ENCODE data around the gene LY9. TPM values are rescaled to one million over a fixed set of nuclear protein-coding genes. Genes with fewer than 3 reads are reported as not detected.
"Not testable (repeated sequence)": the region's sequence is repeated elsewhere in the genome, so short reads cannot be mapped to it uniquely, and the experiment has no call there.

The LY9 gene
- total RNA-seq, 1 experiment from 2014 or later, result 1.7 TPM

- no peaks in the 10 kb centered on the region for H3K27me3 ChIP-seq (ENCODE audit: low read length)
- DNase-seq, result no peak
- H3K27ac ChIP-seq (ENCODE audit: low read length), result no peak overlapping the region
- no peak overlapping the region for H2AFZ ChIP-seq (ENCODE audit: low read length)
- no peak overlapping the region for H3K9ac ChIP-seq (ENCODE audit: low read length)
- no peaks in the 10 kb centered on the region for H3K9me2 ChIP-seq (replicated peaks; ENCODE audit: insufficient read depth, low read length)
- H4K20me1 ChIP-seq (ENCODE audit: insufficient read depth, low read depth, low read length), result no peaks in the 10 kb centered on the region
- H3K36me3 ChIP-seq (ENCODE audit: insufficient read depth, low read length), result no peaks in the 10 kb centered on the region
- H3K9me3 ChIP-seq (ENCODE audit: low read length), result no peaks in the 10 kb centered on the region
- peaks cover 12% of the 10 kb centered on the region for H3K4me1 ChIP-seq (ENCODE audit: low read length)
- no peak overlapping the region for H3K4me3 ChIP-seq (ENCODE audit: low read length)
- no peaks in the 10 kb centered on the region for H3K79me2 ChIP-seq (ENCODE audit: low read length)
- no peak overlapping the region for H3K4me2 ChIP-seq (ENCODE audit: low read depth, low read length, poor library complexity, severe bottlenecking)
Observed at GRCh38 chr1:160778976-160779375, 17.0 kb upstream of the LY9 start.

- peaks cover 12% of the 10 kb centered on the region for H3K4me1 ChIP-seq (ENCODE audit: low read length)
- H2AFZ ChIP-seq (ENCODE audit: low read length), result no peak overlapping the region
- H3K4me2 ChIP-seq (ENCODE audit: low read depth, low read length, poor library complexity, severe bottlenecking), result no peak overlapping the region
- H3K9me2 ChIP-seq (replicated peaks; ENCODE audit: insufficient read depth, low read length), result no peaks in the 10 kb centered on the region
- H3K79me2 ChIP-seq (ENCODE audit: low read length), result no peaks in the 10 kb centered on the region
- H4K20me1 ChIP-seq (ENCODE audit: insufficient read depth, low read depth, low read length), result no peaks in the 10 kb centered on the region
- no peaks in the 10 kb centered on the region for H3K27me3 ChIP-seq (ENCODE audit: low read length)
- H3K4me3 ChIP-seq (ENCODE audit: low read length), result no peak overlapping the region
- DNase-seq, result peak; percentile 73
- no peaks in the 10 kb centered on the region for H3K36me3 ChIP-seq (ENCODE audit: insufficient read depth, low read length)
- no peaks in the 10 kb centered on the region for H3K9me3 ChIP-seq (ENCODE audit: low read length)
- no peak overlapping the region for H3K9ac ChIP-seq (ENCODE audit: low read length)
- no peak overlapping the region for H3K27ac ChIP-seq (ENCODE audit: low read length)
Observed at GRCh38 chr1:160779626-160780397, 16.2 kb upstream of the LY9 start.

- Histone ChIP-seq H3K79me2 (ENCODE audit: low read length) (no peaks in the 10 kb centered on the region), H3K4me1 (ENCODE audit: low read length) (peaks cover 12% of the 10 kb centered on the region), H3K9ac (ENCODE audit: low read length) (no peak overlapping the region), H2AFZ (ENCODE audit: low read length) (no peak overlapping the region), H3K27ac (ENCODE audit: low read length) (no peak overlapping the region), H3K4me3 (ENCODE audit: low read length) (no peak overlapping the region), H3K9me3 (ENCODE audit: low read length) (no peaks in the 10 kb centered on the region), H4K20me1 (ENCODE audit: insufficient read depth, low read depth, low read length) (no peaks in the 10 kb centered on the region), H3K9me2 (replicated peaks; ENCODE audit: insufficient read depth, low read length) (no peaks in the 10 kb centered on the region), H3K27me3 (ENCODE audit: low read length) (no peaks in the 10 kb centered on the region), H3K4me2 (ENCODE audit: low read depth, low read length, poor library complexity, severe bottlenecking) (no peak overlapping the region), H3K36me3 (ENCODE audit: insufficient read depth, low read length) (no peaks in the 10 kb centered on the region)
- DNase-seq, result no peak
Observed at GRCh38 chr1:160780398-160780755, 15.6 kb upstream of the LY9 start.

- H3K4me1 ChIP-seq (ENCODE audit: low read length), result peaks cover 3% of the 10 kb centered on the region
- H3K27ac ChIP-seq (ENCODE audit: low read length), result no peak overlapping the region
- H4K20me1 ChIP-seq (ENCODE audit: insufficient read depth, low read depth, low read length), result no peaks in the 10 kb centered on the region
- H3K79me2 ChIP-seq (ENCODE audit: low read length), result no peaks in the 10 kb centered on the region
- H3K9me2 ChIP-seq (replicated peaks; ENCODE audit: insufficient read depth, low read length), result no peaks in the 10 kb centered on the region
- H2AFZ ChIP-seq (ENCODE audit: low read length), result no peak overlapping the region
- H3K36me3 ChIP-seq (ENCODE audit: insufficient read depth, low read length), result no peaks in the 10 kb centered on the region
- no peak overlapping the region for H3K4me3 ChIP-seq (ENCODE audit: low read length)
- no peaks in the 10 kb centered on the region for H3K27me3 ChIP-seq (ENCODE audit: low read length)
- DNase-seq, result no peak
- no peak overlapping the region for H3K9ac ChIP-seq (ENCODE audit: low read length)
- no peak overlapping the region for H3K4me2 ChIP-seq (ENCODE audit: low read depth, low read length, poor library complexity, severe bottlenecking)
- no peaks in the 10 kb centered on the region for H3K9me3 ChIP-seq (ENCODE audit: low read length)
Observed at GRCh38 chr1:160781186-160781766, 14.7 kb upstream of the LY9 start.

- H3K4me2 ChIP-seq (ENCODE audit: low read depth, low read length, poor library complexity, severe bottlenecking), result peak overlapping the region; percentile 23
- no peak for DNase-seq
- H3K4me1 ChIP-seq (ENCODE audit: low read length), result no peaks in the 10 kb centered on the region; the same call in 1 of the 2 replicates
- no peak overlapping the region for H3K9ac ChIP-seq (ENCODE audit: low read length)
- no peak overlapping the region for H3K27ac ChIP-seq (ENCODE audit: low read length)
- H3K4me3 ChIP-seq (ENCODE audit: low read length), result no peak overlapping the region
- no peaks in the 10 kb centered on the region for H3K9me3 ChIP-seq (ENCODE audit: low read length)
- H3K36me3 ChIP-seq (ENCODE audit: insufficient read depth, low read length), result no peaks in the 10 kb centered on the region
- H4K20me1 ChIP-seq (ENCODE audit: insufficient read depth, low read depth, low read length), result no peaks in the 10 kb centered on the region
- no peaks in the 10 kb centered on the region for H3K9me2 ChIP-seq (replicated peaks; ENCODE audit: insufficient read depth, low read length)
- no peaks in the 10 kb centered on the region for H3K27me3 ChIP-seq (ENCODE audit: low read length)
- no peak overlapping the region for H2AFZ ChIP-seq (ENCODE audit: low read length)
- no peaks in the 10 kb centered on the region for H3K79me2 ChIP-seq (ENCODE audit: low read length)
Observed at GRCh38 chr1:160781914-160782689, 13.9 kb upstream of the LY9 start.

GRCh38 chr1:160782988-160783765 lies 12.8 kb upstream of the LY9 start:
- H3K4me2 ChIP-seq (ENCODE audit: low read depth, low read length, poor library complexity, severe bottlenecking); H3K9me3 ChIP-seq (ENCODE audit: low read length); H3K79me2 ChIP-seq (ENCODE audit: low read length); H3K27me3 ChIP-seq (ENCODE audit: low read length); H3K4me3 ChIP-seq (ENCODE audit: low read length); H3K9me2 ChIP-seq (replicated peaks; ENCODE audit: insufficient read depth, low read length); H4K20me1 ChIP-seq (ENCODE audit: insufficient read depth, low read depth, low read length); DNase-seq; H2AFZ ChIP-seq (ENCODE audit: low read length); H3K27ac ChIP-seq (ENCODE audit: low read length); H3K4me1 ChIP-seq (ENCODE audit: low read length); H3K9ac ChIP-seq (ENCODE audit: low read length); H3K36me3 ChIP-seq (ENCODE audit: insufficient read depth, low read length): not testable (repeated sequence)

GRCh38 chr1:160789051-160789701 lies 6.8 kb upstream of the LY9 start:
- H3K79me2 ChIP-seq (ENCODE audit: low read length), result no peaks in the 10 kb centered on the region
- no peak overlapping the region for H3K9ac ChIP-seq (ENCODE audit: low read length)
- no peak overlapping the region for H3K27ac ChIP-seq (ENCODE audit: low read length)
- no peaks in the 10 kb centered on the region for H3K9me3 ChIP-seq (ENCODE audit: low read length)
- H3K4me1 ChIP-seq (ENCODE audit: low read length), result peaks cover 7% of the 10 kb centered on the region
- no peaks in the 10 kb centered on the region for H3K27me3 ChIP-seq (ENCODE audit: low read length)
- DNase-seq, result no peak
- no peaks in the 10 kb centered on the region for H4K20me1 ChIP-seq (ENCODE audit: insufficient read depth, low read depth, low read length)
- no peaks in the 10 kb centered on the region for H3K36me3 ChIP-seq (ENCODE audit: insufficient read depth, low read length)
- no peaks in the 10 kb centered on the region for H3K9me2 ChIP-seq (replicated peaks; ENCODE audit: insufficient read depth, low read length)
- H3K4me2 ChIP-seq (ENCODE audit: low read depth, low read length, poor library complexity, severe bottlenecking), result no peak overlapping the region
- H3K4me3 ChIP-seq (ENCODE audit: low read length), result no peak overlapping the region
- H2AFZ ChIP-seq (ENCODE audit: low read length), result no peak overlapping the region

All from Karpas-422 (cell line).